Stomach (tissue), 4 donors: ENCODE results near the gene AUNIP.

Experiments used
- EP300 ChIP-seq: sonication (generic); formaldehyde crosslinking; IDR thresholded peaks from one replicate; pipeline ENCODE4 v1.6.1; 2017; ENCODE audit warnings: antibody characterized with exemption
- POLR2A ChIP-seq, 4 donors: fragments of 450-650 bp; IDR thresholded peaks; one replicate each; pipeline ENCODE4 v1.6.1; 2016; ENCODE audit warnings: antibody characterized with exemption in 4 of 4, control low read depth in 2 of 4, mild to moderate bottlenecking in 1 of 4, moderate library complexity in 1 of 4
- POLR2AphosphoS5 ChIP-seq, 3 donors: sonication (generic); formaldehyde crosslinking; IDR thresholded peaks; one replicate each; pipeline ENCODE4 v1.6.1; 2016; ENCODE audit warnings: antibody characterized with exemption in 3 of 3
- TF ChIP-seq, protein P1 (sequence below), 7 experiments: fragments of 450-650 bp in 4 of 7; fragments of 200-600 bp in 3 of 7; sonication (generic) in 3 of 7; IDR thresholded peaks; one replicate each; pipeline ENCODE4 v1.5.1; 2016 to 2019; ENCODE audit warnings: antibody characterized with exemption in 7 of 7, control low read depth in 2 of 7, mild to moderate bottlenecking in 1 of 7

DNA sequence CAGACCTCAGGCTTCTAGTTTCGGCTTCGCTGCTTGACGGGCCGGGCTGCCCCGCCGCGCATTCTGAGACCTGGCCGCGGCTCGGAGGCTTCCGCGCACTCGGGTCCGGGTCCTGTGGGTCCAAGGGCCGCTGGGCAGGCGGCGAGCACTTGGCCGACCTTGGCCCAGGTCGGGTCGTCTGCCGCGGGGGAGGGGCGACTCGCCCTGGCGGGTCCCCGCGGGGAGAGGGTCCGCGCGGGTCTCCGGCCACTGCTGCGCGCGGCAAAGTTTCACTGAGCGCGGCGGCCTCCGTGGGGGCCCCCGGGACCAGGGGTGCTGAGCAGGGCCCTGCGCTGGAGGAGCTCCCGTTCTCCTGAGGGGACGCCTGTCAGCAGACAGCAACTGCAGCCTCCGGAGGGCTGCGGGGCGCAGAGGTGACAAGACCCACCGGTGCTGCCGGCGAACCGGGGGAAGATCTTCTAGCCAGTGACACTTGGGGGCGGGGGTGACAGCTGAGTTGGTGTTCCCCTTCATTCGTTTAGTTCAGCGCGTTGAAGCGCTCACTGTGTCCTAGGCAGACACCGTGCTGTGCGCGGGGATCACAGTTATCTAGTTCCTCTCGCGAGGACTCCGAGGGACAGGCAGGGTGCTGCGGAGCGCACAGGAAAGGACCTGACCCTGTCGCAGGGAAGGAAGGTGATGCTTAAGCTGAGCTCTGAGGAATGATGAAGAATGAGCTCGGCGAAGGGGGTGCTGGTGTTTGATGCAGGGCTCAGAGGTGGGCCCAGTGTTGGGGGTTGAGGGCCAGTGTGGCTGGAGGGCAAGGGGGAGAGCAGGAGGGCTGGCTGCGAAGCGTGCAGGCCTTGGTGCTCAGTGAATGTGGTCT lies 38.8 kb downstream of the AUNIP start:
- TF ChIP-seq, protein P1, sequence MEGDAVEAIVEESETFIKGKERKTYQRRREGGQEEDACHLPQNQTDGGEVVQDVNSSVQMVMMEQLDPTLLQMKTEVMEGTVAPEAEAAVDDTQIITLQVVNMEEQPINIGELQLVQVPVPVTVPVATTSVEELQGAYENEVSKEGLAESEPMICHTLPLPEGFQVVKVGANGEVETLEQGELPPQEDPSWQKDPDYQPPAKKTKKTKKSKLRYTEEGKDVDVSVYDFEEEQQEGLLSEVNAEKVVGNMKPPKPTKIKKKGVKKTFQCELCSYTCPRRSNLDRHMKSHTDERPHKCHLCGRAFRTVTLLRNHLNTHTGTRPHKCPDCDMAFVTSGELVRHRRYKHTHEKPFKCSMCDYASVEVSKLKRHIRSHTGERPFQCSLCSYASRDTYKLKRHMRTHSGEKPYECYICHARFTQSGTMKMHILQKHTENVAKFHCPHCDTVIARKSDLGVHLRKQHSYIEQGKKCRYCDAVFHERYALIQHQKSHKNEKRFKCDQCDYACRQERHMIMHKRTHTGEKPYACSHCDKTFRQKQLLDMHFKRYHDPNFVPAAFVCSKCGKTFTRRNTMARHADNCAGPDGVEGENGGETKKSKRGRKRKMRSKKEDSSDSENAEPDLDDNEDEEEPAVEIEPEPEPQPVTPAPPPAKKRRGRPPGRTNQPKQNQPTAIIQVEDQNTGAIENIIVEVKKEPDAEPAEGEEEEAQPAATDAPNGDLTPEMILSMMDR (IDR thresholded peaks at IDR 0.05): no peak
- TF ChIP-seq EP300: no peak
- no peak for TF ChIP-seq POLR2A (IDR thresholded peaks at IDR 0.05)
- peak in 2 of 3 donors; percentile 28 to 50 for TF ChIP-seq POLR2AphosphoS5 (IDR thresholded peaks at IDR 0.05)
